ENCODE results near the gene PDE8B.
"Not testable (repeated sequence)": the region's sequence is repeated elsewhere in the genome, so short reads cannot be mapped to it uniquely, and the experiment has no call there.

The PDE8B gene

GRCh38 chr5:77437194-77437593 lies 226.7 kb downstream of the PDE8B start:
- no peak for DNase-seq (ENCODE audit: low read depth)

- DNase-seq (ENCODE audit: low read depth): no peak
These were observed 227.6 kb downstream of the PDE8B start for GRCh38 chr5:77438071-77438470.

GRCh38 chr5:77443670-77444069 lies 233.2 kb downstream of the PDE8B start:
- no peak for DNase-seq (ENCODE audit: low read depth)

GRCh38 chr5:77444356-77444755 lies 233.9 kb downstream of the PDE8B start:
- DNase-seq (ENCODE audit: low read depth): no peak

DNA sequence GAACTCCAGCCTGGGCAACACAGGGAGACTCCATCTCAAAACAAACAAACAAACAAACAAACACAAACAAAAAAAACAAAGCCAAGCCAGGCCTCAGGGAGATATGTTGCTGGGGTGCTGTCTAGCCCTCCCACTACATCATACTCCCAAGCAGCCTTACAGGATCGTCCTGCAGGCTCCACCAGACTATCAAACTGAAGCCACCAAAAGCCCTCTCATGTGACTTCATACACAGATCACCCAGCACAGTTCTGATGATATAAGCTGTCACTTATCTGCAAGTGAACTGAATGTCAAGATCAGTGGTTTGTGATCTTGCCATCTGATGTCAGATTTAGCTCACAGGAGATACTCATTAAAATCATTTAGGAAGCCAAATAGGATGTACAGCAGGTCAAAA lies 238.4 kb downstream of the PDE8B start:
- DNase-seq (ENCODE audit: low read depth): no peak

GRCh38 chr5:77449277-77449676 lies 238.8 kb downstream of the PDE8B start:
- no peak for DNase-seq (ENCODE audit: low read depth)

GRCh38 chr5:77449981-77450380 lies 239.5 kb downstream of the PDE8B start:
- no peak for DNase-seq (ENCODE audit: low read depth)

DNA sequence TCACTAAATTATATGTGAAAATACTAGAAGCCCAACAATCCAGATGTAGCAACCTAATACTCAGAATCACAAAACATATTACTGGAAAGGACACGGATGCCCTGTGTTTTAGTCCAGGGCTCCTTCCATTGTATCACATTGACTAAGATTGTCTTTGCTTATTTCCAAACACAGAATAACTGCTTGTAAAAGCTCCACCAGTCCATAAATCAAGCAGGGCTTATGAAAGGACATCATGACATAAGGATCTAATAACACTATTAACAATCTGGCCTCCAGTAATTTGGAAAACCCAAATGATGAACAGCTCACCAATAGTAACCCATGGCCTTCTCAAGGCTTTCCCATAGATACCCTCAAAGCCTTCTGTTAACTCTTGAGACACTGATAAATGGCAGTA lies 241.9 kb downstream of the PDE8B start:
- no peak for DNase-seq (ENCODE audit: low read depth)

- DNase-seq (ENCODE audit: low read depth): no peak
These were observed 243.6 kb downstream of the PDE8B start for GRCh38 chr5:77454123-77454522.

DNA sequence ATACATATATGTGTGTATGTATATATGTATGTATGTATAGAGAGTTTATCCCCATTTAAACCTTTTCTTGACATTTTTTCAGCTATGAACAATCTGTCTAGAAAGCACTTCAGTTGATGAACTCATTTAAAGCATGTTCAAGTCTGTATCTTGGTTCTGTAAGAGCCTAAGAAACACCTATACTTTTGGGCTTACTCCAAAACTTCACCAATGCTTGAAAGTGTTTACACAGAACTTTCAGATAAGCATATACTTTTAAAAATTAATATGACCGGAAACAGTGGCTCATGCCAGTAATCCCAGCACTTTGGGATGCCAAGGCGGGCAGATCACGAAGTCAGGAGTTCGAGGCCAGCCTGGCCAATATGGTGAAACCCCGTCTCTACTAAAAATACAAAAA lies 250.8 kb downstream of the PDE8B start:
- DNase-seq (ENCODE audit: low read depth): no peak

DNA sequence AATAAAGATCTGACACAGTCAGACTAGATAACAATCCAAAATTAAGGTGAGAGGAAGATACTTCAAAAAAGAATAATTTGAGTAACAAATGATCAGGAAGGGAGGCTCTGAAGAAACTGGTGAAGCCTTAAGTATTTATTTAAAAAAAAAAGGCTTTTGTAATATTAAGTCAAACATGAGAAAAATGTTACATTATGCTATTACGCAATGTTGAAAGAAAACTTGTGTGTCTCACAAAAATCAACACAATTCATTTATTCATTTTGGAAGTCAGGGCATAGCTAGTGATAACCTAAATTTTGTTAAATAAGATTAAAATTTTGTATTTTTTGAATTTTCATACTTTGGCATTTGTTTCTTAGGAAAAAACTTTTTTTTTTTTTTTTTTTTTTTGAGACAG lies 253.4 kb downstream of the PDE8B start:
- no peak for DNase-seq (ENCODE audit: low read depth)

- not testable (repeated sequence) for DNase-seq (ENCODE audit: low read depth)
These were observed 258.4 kb downstream of the PDE8B start for GRCh38 chr5:77468875-77469274.

DNA sequence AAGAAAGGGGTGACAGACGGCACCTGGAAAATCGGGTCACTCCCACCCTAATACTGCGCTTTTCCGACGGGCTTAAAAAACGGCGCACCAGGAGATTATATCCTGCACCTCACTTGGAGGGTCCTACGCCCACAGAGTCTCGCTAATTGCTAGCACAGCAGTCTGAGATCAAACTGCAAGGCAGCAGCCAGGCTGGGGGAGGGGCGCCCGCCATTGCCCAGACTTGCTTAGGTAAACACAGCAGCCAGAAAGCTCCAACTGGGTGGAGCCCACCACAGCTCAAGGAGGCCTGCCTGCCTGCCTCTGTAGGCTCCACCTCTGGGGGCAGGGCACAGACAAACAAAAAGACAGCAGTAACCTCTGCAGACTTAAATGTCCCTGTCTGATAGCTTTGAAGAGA lies 264.6 kb downstream of the PDE8B start:
- not testable (repeated sequence) for DNase-seq (ENCODE audit: low read depth)
